Adrenal gland (tissue), 5 donors: ENCODE measurements around the gene EHBP1L1.

Experiments used
- POLR2A ChIP-seq, 2 donors: fragments of 450-650 bp; IDR thresholded peaks; one replicate each; pipeline ENCODE4 v1.6.1; 2017; ENCODE audit warnings: antibody characterized with exemption in 2 of 2, mild to moderate bottlenecking in 2 of 2, moderate library complexity in 1 of 2
- TF ChIP-seq, protein P1 (sequence below), 6 experiments: fragments of 450-650 bp in 4 of 6; fragments of 200-600 bp in 2 of 6; sonication (generic) in 1 of 6; IDR thresholded peaks; 1 replicate in 5 of 6; 2 replicates in 1 of 6; pipeline versions ENCODE4 v1.5.1 to v1.8.0; 2016 to 2021; ENCODE audit warnings: antibody characterized with exemption in 6 of 6, mild to moderate bottlenecking in 2 of 6, moderate library complexity in 1 of 6
- donor health status: DM: no; HTN: no; CAD: no.

DNA sequence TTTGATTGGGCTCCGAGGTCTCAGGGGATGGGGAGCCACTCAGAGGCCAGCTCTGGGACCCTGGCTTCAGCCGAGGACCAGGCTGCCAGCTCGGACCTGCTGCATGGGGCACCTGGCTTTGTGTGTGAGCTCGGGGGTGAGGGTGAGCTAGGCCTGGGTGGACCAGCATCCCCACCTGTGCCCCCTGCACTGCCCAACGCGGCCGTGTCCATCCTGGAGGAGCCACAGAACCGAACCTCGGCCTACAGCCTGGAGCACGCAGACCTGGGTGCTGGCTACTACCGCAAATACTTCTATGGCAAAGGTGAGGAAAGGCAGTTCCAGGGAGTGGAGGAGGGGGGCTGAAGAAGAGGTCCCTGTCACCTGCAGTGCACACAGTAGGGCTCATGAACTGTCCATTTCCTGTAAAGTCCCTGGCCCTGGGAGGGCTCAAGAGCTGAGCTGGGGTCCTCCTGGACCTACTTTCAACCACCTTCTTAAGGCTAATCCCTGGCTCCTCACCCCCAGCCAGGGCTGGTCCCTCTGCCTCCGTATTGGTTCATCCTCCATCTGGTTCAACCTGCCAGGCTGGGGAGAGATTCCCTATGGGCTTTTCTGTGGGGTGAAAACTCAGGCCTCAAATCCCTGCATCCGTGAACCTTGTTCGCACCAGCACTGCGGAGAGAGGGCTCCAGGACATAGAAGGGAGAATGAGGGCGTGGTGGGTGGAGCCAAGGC, 65.6 kb downstream of the EHBP1L1 start:
- TF ChIP-seq, protein P1, sequence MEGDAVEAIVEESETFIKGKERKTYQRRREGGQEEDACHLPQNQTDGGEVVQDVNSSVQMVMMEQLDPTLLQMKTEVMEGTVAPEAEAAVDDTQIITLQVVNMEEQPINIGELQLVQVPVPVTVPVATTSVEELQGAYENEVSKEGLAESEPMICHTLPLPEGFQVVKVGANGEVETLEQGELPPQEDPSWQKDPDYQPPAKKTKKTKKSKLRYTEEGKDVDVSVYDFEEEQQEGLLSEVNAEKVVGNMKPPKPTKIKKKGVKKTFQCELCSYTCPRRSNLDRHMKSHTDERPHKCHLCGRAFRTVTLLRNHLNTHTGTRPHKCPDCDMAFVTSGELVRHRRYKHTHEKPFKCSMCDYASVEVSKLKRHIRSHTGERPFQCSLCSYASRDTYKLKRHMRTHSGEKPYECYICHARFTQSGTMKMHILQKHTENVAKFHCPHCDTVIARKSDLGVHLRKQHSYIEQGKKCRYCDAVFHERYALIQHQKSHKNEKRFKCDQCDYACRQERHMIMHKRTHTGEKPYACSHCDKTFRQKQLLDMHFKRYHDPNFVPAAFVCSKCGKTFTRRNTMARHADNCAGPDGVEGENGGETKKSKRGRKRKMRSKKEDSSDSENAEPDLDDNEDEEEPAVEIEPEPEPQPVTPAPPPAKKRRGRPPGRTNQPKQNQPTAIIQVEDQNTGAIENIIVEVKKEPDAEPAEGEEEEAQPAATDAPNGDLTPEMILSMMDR (IDR thresholded peaks at IDR 0.05), result no peak
- TF ChIP-seq POLR2A (IDR thresholded peaks at IDR 0.05), result no peak
